HG03342 (cell line): Measurements from ENCODE around the gene VWA3B.
"Not testable (repeated sequence)": the region's sequence is repeated elsewhere in the genome, so short reads cannot be mapped to it uniquely, and the experiment has no call there.

Experiments used
- ATAC-seq: cut with Tn5 transposase; IDR thresholded peaks from one replicate; pipeline ENCODE4 v1.9.1; 2021; ENCODE audit warnings: mild to moderate bottlenecking, moderate library complexity; ENCODE audit not compliant: unreplicated experiment

The VWA3B gene

DNA sequence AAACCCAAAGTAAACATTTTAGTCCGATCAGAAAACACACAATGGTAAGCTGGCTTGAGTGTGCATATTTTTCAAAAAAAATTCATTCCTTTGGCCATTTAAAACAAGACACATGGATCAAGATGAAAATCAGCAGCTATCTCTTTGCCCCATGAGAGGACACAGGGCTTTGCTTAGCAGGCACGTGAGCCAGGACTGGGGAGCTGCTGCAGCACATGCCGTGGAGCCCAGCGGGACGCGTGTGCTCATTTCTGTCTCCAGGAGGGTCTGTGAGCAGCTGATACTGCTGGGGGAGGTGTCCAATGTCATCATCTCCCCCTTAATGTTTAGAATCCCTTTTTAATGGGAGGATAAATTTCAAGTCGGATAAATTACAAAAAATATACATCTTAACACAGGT is 209.5 kb downstream of the VWA3B start:
- ATAC-seq = no peak

DNA sequence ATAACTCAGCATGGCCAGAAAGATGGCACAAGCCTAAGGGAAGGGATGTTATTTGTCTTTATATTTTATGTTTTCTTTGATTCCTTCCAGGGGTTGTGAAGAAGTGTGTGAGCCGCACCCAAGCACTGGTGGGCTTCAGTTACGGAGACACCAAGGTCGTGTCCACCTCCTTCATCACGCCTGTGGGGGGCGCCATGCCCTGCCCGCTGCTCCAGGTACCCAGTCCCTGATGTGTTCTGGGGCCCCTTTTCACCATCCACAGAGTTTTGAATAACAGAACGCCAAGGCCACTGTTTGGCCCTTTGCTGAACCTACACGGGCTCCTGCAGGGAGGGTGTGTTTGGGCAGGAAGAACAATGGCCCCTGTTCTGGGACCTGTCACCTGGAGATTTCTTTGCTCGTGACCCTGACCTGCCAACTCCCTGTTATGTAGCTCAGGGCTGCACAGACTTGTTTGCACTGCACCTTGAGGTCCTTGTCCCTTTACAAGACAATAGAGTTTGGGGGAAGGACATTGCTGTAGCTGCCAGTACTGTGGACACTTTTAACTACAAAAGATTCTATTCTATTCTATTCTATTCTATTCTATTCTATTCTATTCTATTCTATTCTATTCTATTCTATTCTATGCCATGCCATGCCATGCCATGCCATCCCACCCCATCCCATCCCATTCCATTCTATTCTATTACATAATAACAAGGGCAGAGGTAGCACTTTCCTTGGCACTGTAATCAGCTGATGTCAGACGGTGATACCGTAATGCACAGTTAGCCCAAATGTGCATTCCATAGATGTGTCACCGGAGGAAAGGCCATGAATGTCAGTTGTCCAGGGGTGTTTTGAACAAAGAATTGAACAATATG is 211.1 kb downstream of the VWA3B start:
- ATAC-seq = no peak

DNA sequence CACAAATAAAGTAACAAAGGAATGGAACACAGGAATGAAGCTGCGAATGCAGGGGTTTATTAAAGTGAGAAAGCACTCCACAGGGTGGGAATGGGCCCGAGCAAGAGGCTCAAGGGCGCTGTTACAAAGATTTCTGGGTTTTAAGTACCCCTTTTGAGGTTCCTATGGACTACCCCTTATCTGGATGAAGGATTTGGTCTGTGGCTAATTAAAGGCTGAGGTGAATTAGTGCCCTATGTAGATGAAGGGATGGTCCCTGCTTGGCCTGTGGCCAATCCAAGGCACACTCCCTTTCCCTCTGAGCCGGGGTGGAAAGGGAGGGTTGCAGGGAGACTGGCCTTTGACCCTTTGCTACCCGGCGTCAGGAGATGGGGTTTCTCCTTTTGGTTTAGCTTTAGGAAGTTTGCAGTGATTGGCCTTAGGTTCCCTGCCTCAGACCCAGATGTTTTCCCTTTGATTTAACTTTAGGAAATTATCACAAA is 211.8 kb downstream of the VWA3B start:
- ATAC-seq = no peak

DNA sequence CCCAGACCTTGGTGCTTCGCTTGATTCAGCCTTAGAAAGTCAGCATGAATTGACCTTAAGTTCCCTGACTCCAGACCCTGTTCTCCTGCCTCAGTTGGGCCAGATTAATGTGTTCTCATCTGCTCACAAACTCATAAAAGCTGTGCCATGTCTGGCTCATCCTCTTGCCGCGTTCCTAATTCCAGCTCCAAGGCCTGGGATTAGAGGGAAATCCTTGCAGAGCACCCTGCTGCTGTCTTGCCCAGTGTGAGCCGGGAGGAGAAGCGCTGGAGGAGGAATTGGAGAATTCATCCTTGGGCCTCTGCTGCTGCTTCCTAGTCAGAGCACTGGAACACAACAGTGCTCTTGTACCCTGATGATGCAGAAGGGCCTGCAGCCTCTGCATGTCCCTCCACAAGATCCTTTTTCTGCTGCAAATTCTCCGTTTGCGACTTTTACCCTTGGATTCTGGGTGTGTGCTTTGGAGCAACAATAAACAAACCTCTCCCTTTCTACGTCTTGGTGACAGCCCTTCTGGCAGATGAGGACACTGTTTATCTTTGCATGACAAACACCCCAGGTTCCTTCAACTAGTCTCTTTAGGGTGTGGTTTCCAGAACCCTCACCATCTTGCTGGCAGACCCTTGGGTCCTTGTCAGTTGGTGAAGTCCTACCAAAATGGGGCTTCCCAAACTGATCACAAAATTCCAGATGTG is 212.4 kb downstream of the VWA3B start:
- ATAC-seq = no peak

DNA sequence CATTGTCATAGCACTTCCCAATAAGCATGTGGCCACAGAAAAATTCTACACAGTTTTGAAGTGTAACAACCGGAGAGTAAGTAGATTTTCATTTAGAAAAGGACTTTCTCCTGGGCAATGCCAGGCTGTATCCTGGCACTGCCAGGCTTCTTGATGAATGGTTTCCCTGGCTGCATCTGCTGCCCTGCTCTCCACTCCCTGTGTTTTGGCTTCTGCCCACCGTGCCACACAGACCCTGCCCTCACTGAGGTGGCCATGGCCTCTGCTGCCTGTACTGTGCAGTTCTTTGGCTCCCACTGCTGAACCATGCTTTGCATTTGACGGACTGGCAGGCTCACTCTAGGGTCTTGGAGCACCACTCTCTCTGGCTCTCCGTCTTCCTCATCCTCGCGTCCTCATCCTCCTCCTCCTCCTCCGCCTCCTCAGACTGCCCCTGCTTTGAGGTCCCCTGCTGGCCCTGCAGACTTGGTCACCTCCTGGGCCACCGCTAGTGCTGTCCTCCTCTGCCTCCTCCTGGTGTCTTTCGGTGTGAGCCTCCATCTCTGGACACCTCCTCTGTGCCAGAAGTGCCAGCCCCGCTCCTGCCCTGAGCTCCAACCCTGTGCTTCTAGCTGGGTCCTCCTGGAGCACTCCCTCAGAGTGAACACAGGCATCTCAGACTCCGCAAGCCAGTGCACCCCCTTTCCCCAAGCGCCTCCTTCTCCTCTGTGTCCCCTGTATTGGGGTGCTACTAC is 213.3 kb downstream of the VWA3B start:
- no peak for ATAC-seq

DNA sequence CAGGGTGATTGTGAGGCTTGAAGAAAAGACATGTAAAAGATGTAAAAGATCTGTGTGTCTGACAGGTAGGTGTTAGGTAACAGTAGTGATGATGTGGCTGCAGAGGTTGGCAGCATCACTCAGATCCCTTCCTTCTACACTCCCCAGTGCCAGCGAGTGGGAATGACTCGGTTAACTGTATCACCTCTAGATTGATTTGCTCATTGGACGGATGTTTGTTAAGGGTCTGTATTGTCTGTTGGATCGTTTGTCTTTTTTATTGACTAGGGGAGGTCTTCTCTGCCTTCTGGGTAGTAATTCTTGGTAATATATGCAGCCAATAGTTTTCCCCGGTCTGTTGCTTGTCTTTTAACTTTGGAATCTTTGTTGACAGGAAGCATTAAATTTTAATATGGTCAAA is 214.5 kb downstream of the VWA3B start:
- ATAC-seq = no peak

DNA sequence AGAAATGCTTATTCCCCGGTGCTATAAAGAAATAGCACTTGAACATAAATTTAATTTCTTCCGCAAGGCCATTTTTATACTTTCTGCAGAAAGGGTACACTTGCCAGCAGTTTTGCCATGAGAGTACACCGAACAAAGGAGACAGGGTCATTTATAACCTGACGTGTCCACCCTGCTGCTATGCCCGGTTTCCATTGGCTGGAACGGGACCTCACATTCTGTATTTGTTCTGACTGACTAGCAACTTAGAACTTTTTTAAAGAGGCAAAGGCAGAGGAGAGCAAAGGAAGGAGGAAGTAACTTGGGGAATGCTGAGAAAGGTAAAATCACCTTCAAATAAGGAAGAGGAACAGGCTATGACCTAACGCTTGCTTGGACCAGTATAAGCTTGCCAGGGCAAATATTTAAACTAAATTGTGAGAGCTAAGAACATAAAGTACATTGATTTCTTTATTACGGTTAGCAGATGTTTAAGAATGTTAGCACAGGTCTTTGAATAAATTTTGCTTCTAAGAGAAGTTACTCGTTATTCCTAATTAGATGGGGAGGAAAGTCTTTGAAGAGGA is 220.2 kb downstream of the VWA3B start:
- ATAC-seq = not testable (repeated sequence)

DNA sequence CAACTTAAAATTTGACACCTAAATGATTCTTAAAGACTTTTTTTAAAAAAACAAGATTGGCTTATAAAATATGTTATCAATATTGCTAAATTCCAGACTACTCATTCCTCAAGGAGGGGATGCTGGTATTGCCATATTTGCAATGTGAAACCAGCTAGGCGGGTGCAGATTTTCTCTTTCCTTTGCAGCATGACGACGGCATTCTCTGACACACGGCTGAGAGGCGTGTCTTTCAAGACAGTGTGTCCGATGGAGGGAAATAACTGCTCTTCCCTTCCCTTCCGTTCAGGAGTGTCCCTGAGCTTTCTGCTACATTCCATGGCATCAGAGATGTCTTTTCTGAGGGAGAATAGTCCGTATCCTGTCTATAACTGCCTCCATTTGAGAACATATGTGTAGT is 221.1 kb downstream of the VWA3B start:
- no peak for ATAC-seq

DNA sequence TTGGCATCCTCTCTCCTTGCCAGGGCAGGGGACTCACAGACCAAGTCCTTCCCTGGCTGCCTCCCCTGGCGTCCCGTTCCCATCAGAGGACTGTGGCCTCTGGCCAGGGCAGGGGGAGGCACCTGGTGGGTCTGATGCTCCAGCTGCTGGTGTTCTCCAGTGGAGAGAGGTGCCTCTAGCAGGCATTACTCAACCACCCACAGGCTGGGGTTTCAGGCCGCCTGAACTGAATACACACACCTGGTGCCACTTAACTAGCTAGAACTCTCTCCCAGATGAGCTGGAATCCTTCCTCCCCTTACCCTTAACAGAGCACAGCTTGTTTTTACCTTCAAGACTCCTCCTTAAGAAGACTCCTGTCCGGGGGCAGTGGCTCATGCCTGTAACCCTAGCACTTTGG is 221.6 kb downstream of the VWA3B start:
- no peak for ATAC-seq

DNA sequence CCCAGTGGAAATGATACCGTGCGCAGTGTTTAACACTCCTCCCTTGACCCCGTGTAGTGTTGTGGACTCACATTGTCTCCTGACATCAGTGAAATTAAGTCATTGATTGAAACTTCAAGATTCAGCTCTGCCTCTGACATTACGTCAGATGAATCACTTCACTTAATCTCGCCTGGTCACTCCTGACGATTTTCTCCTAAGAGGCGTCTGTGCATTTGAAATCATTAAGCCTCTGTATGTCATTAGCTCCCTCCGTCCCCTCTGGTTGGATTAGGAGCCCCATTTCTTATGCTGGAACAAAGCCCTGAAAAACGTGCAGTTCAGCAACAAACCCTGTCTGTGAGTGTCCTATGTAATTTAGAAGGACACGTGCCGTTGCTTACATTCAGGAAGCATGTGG is 222.6 kb downstream of the VWA3B start:
- ATAC-seq = no peak

DNA sequence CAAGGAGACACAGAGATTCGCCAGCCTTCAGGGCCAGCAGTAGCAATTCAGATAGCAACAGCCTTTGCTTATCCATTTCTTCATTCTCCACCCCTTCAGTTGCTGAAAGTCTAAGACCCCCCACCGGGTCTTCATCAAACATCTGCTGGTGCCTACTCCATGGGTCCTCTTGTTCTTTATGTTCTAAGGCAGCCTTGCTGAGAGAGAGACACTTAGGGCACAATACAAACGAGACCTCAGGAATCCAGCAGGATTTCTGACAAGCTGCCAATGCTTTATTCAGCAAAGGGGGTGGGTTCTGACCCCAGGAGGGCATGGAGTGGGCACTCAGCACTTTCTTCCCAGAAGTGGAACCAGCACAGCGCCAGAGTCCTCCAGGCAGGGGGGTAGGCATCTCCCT is 223.0 kb downstream of the VWA3B start:
- no peak for ATAC-seq

DNA sequence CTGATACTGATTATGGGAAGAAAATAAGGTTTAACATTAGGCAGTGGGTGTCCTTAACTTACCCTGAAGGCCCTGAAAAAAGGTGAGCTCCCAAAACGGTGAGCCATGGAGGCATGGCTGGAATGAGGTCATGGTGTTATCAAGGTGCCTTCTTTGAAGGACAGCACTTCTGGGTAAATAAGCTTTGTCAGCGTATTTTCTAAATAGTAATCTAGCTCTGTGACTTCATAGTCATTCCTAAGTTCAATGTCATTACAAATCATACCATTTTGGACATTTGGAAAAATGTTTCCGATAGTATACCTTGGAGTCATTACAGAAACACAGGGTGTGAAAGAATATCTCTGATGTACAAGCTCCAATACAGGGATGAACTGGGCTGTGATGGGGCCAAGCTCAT is 224.1 kb downstream of the VWA3B start:
- ATAC-seq = no peak

DNA sequence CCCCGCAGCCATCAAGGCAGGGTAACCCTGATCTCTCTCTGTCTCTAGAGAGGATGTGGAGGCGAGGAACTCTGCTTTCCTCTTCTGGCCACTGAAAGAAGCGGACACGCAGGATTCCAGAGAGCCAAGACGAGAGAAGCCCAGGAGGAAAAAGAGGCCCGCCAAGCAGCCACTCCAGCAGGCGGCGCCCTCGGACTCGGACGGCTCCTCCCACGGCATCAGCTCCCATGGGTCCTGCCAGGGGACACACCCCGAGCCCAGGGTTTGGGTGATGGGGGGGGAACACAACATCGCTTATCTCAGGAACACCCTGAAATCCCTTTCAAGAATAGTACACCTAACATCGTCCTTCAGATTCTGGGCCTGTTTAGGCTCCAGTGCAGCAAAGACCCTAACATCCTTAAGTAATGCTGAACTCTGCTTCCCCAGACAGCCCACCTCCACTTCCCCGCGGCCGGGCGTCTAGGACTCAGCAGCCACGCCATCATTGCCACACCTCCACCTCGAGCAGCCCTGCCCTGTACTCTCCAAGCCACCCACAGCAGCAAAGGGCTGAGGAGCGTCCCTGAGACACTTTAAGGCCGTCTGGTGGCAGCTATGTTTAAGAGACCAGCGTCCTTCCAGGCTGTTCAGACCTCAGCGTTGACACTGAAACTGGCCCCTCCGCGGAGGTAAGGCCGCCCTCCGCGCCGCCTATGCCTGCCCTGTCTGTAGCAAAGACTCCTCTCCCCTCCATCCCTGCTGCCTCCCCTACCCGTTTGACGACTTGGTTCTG is 225.0 kb downstream of the VWA3B start:
- no peak for ATAC-seq

DNA sequence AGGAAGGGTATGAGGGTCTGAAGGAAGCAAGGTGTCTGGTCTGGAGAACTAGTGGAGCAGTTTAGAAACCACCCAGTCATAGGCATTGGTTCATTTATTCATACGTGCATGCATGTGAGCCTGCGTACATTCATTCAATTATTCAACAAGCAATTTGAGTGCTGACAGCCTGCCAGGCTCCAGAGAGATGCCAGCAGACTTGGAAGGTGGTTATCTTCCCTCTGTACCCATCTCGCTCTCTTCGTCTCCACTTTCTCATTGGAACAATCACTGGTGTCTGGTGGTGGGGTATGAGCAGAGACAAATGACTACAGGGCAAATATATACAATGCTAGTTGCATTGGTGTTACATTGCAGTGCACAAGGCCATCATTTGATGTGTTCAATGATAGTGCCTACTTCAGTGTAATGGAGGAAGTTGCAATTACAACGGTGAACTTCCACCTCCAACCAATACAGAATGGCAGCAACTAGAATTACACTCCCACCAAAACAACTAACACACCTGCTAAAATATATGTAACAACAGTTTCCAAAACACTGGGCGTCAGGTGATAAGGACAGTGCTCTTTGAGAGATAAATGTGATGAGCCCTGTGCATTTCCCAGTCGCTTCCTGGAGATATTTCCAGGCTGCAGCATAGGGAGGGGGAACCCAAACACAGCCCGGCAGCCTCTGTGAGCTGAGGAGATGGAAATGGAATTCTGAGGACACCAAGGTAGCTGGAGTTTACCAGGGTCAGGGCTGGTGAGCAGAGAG is 226.7 kb downstream of the VWA3B start:
- ATAC-seq = no peak

DNA sequence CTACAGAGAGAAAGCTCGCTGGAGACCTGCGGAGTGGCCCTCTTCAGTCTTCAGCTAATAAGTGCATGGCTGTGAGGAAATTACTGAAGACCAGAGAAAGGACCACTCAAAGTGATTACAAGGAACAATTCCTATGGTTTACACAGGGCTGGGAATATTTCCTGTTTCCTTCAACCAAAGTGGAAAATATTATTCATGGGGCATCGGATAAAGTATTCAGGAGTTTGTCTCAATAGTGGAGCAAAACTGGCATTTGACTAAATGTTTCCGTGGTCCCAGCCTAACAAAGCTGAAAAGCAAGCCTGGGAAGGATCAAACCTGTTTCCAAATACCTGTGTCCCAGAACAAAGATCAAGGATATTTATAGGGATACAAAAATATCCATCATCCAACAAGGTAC is 227.3 kb downstream of the VWA3B start:
- ATAC-seq = no peak

DNA sequence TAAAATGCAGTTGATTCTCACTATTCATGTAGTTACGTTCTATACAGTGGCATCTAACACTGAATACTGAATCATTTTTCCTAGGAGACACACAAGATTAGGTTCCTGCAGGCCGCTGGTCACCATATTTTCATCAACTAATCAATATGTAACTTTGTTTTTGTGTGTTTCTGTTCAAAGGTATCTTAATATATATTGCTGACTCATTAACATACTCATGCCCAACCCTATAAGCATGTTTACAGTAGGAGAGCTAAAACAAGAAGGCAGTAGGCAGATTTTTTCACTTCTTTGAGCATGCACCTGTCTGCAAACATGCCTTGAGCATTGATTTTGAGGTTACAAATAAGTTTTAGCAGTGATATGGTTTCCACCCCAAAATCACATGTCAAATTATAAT is 229.0 kb downstream of the VWA3B start:
- ATAC-seq = no peak

DNA sequence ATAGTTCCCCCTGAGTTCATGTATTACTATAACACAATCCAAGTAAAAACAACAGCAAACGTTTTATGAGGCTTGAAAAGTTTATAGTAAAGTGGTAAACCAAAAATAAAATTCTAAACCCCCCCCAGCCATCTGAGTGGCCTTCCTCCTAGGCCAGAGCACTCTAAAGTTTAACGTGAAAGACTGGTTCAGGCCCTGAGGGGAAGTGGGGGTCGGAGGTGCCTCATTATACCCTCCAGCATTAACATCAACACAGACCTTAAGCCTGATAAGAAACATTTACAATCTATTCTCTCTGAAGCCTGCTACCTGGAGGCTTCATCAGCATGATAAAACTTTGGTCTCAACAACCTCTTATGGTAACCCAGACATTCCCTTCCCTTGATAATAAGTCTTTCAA is 230.2 kb downstream of the VWA3B start:
- ATAC-seq = no peak

DNA sequence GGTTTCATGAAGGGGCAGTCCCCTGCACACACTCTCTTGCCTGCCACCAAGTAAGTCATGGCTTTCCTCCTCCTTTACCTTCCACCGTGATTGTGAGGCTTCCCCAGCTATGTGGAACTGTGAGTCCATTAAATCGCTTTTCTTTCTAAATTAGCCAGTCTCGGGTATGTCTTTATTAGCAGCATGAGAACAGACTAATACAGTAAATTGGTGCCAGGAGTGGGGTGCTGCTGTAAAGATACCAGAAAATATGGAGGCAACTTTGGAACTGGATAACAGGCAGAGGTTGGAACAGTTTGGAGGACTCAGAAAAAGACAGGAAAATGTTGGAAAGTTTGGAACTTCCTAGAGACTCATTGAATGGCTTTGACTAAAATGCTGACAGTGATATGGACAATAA is 233.2 kb downstream of the VWA3B start:
- not testable (repeated sequence) for ATAC-seq

DNA sequence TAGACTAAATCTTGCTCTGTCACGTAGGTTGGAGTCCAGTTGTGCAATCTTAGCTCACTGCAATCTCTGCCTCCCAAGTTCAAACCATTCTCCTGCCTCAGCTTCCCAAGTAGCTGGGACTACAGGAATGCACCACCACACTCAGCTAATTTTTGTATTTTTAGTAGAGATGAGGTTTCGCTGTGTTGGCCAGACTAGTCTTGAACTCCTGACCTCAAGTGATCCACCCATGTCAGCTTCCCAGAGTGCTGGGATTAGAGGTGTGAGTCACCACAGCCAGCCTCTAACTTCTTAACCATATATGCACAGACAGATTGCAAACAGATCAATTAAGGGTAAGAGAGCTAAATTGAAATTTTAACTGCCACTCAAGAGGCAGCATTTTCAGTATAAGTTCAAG is 237.2 kb downstream of the VWA3B start:
- no peak for ATAC-seq

DNA sequence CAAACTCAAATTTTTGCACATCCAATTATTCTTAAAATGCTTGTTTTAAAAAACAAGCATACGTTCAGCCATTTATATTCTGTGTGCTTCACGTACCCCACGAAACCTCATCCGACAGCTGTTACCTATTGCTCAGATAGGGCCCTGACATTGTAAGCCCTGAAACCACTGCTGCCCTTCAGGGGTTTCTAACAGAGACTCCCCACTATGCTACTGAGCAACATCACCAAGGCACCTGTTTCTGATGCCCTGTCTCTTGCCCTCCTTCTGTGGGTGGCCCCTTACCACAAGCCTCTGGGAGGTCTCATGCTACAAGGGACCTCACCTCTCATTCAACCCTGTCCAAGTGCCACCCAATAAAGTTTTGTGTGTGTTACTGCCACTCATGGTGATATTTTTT is 240.8 kb downstream of the VWA3B start:
- ATAC-seq = no peak
